ENCODE measurements around the gene KLF16.

GRCh38 chr19:1874554-1875185 is 11.3 kb upstream of the KLF16 start:
- TF ChIP-seq CTCF (IDR thresholded peaks at IDR 0.05; ENCODE audit: insufficient read depth, low read depth, low read length) (no peak), EZH2 (IDR thresholded peaks at IDR 0.05; ENCODE audit: insufficient read depth, low read length) (no peak)
